ENCODE measurements around the gene LNPEP. TPM values are rescaled to one million over a fixed set of nuclear protein-coding genes. Genes with fewer than 3 reads are reported as not detected.

The LNPEP gene
- total RNA-seq, 1 experiment from 2014 or later = 6.4 TPM

GRCh38 chr5:96968614-96969013 lies 32.7 kb downstream of the LNPEP start (continued):
- no peak for TF ChIP-seq ATF6 (CRISPR knock-in tag; IDR thresholded peaks at IDR 0.05)
- no peak for TF ChIP-seq USF2 (CRISPR knock-in tag; IDR thresholded peaks at IDR 0.05)
- TF ChIP-seq SMAD3 (CRISPR knock-in tag; IDR thresholded peaks at IDR 0.05; ENCODE audit: borderline replicate concordance) = no peak
- no peak for TF ChIP-seq ZBTB43 (CRISPR knock-in tag; IDR thresholded peaks at IDR 0.05)

- H3K27ac Mint-ChIP-seq = no peak overlapping the region
- CTCF ChIA-PET = interaction anchor here (0.7 to 1.0 kb wide), 2 partner anchors 9 to 100 kb away, joined by 3 read pairs; no protein-coding TSS in a partner anchor
- H3K4me3 Mint-ChIP-seq = no peak overlapping the region
Measured at GRCh38 chr5:96969366-96969765, 33.5 kb downstream of the LNPEP start.

GRCh38 chr5:96972599-96973334 lies 36.9 kb downstream of the LNPEP start:
- H3K27me3 Mint-ChIP-seq (ENCODE audit: low read depth) = no peaks in the 10 kb centered on the region
- H3K4me1 Mint-ChIP-seq = peaks cover 7% of the 10 kb centered on the region
- CTCF ChIA-PET = no interaction called here
- H3K36me3 Mint-ChIP-seq = no peaks in the 10 kb centered on the region
- POLR2A ChIA-PET = no interaction called here
- H3K27ac Mint-ChIP-seq = no peak overlapping the region
- ATAC-seq (no peak), DNase-seq (ENCODE audit: low spot score) (no peak)
- no peak overlapping the region for H3K4me3 Mint-ChIP-seq
- H3K9me3 Mint-ChIP-seq = no peaks in the 10 kb centered on the region
- TF ChIP-seq ATF2 (CRISPR knock-in tag; IDR thresholded peaks at IDR 0.05; ENCODE audit: borderline replicate concordance, low read depth) = no peak
- TF ChIP-seq ZSCAN18 (CRISPR knock-in tag; IDR thresholded peaks at IDR 0.05) = no peak
- no peak for TF ChIP-seq ZMAT4 (CRISPR knock-in tag; IDR thresholded peaks at IDR 0.05)

More at GRCh38 chr5:96969366-96969765, 33.5 kb downstream of the LNPEP start:
- no peak for ATAC-seq
- H3K4me1 Mint-ChIP-seq = no peaks in the 10 kb centered on the region; the same call in 1 of the 2 replicates
- H3K36me3 Mint-ChIP-seq = no peaks in the 10 kb centered on the region
- H3K27me3 Mint-ChIP-seq (ENCODE audit: low read depth) = no peaks in the 10 kb centered on the region
- no peaks in the 10 kb centered on the region for H3K9me3 Mint-ChIP-seq
- TF ChIP-seq USF2 (CRISPR knock-in tag; IDR thresholded peaks at IDR 0.05) = no peak
- no peak for TF ChIP-seq NFE2L1 (CRISPR knock-in tag; IDR thresholded peaks at IDR 0.05)
- no peak for TF ChIP-seq AFF4 (CRISPR knock-in tag; IDR thresholded peaks at IDR 0.05; ENCODE audit: borderline replicate concordance)
- DNase-seq (ENCODE audit: low spot score) = no peak
- POLR2A ChIA-PET = no interaction called here

Data from WTC11 (cell line).